Activated naive CD4-positive, alpha-beta T cell treated with anti-CD3 and anti-CD28 coated beads, Interleukin-2, amount 50 U/mL, for 72 hours (primary cell): ENCODE measurements around the gene UPK2. TPM values are rescaled to one million over a fixed set of nuclear protein-coding genes. Genes with fewer than 3 reads are reported as not detected.
A peak's percentile ranks its signal among the peaks of the same experiment; 100 is the strongest.

ENCODE experiments used
- ATAC-seq, 2 donors: fragments of 150-1000 bp; cut with Tn5 transposase; 2 replicates each; pipeline ENCODE4 v1.10.0; 2021; ENCODE audit warnings: mild to moderate bottlenecking in 2 of 2, moderate library complexity in 2 of 2
- DNase-seq, 2 donors: peaks; one replicate each; pipeline ENCODE4 v3.0.0; 2021 to 2022; ENCODE audit warnings: low spot score in 2 of 2
- H3K27ac Mint-ChIP-seq, 2 donors: one replicate each; pipeline ENCODE4 v1.8.0; 2022; ENCODE audit warnings: mild to moderate bottlenecking in 2 of 2, mixed read lengths in 2 of 2
- H3K36me3 Mint-ChIP-seq, 2 donors: one replicate each; pipeline ENCODE4 v1.8.0; 2022; ENCODE audit warnings: mixed read lengths in 2 of 2
- H3K9me3 Mint-ChIP-seq, 2 donors: one replicate each; pipeline ENCODE4 v1.8.0; 2022; ENCODE audit warnings: mixed read lengths in 2 of 2
- total RNA-seq, 2 donors: library from RNA; stranded (reverse); gene quantifications; one replicate each; pipeline ENCODE4 v1.2.3, GENCODE V29; 2022

Gene UPK2
- total RNA-seq, 2 donors from 2014 or later, result 0.80 to 2.0 TPM

DNA sequence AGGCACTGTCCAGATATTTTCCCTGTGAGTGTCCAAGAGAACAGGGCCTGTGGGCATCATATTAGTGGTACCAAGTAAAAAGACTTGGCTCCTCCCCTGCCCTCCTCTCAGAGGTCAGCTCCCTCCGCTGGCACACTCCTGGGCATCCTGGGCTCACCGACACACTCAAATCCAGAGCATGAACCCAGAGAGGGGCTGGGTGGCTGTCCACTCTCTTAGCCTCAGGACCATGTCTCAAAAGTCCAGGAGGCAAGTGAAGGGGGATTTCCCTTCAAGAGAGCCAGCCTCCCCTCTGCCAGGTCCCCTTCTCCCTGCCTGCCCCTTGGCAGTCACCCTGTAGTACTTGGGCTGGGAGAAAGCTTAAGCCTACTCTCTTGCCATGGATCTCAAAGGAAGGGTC, 40.7 kb upstream of the UPK2 start:
- Mint-ChIP-seq H3K36me3 (no peaks in the 10 kb centered on the region), H3K27ac (peak overlapping the region; percentile 94 to 96), H3K9me3 (no peaks in the 10 kb centered on the region)
- no peak for ATAC-seq
- DNase-seq, result no peak

DNA sequence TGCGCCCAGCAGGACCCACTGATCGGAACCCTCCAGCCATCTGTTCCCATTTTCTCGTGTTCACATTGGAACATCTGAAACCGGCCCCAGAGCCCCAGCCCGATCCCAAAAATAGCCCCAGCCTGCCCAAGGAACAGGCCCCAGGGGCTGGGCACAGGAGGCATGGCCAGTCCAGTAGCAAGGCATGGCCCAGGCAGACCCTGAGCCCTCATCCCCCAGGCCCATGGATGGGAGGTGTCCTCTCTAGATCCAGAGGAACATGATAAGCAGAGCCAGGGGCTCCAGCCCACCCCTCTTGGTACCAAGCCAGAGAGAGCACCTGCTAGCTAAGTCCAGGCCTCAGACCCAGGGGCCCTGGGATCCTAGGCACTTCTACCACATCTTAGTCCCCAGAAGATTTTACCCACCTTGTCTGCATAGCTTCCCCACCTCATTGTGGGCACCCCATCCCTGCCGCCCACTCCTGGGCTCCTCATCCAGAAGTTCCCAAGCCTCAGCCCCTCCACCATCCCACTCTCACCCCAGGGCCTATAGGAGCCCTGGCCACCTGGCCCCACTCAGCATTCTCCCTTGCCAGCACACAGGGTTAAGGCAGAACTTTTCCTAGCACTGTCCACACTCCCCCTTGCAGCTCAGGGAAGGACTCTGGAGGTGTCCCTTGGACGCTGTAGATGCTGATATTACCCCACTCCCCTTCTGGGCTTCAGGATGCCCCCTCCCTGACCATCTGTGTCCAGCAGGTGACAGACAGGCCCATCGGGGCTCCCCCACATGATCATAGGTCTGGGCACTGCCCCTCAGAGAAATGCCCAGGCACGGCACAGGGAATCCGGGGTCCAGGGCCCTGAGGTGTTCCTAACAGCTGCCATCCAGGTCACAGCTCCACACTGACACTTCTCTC, 39.9 kb upstream of the UPK2 start:
- no peak for DNase-seq
- no peaks in the 10 kb centered on the region for H3K9me3 Mint-ChIP-seq
- ATAC-seq, result no peak
- peak overlapping the region; percentile 94 to 96 for H3K27ac Mint-ChIP-seq
- no peaks in the 10 kb centered on the region for H3K36me3 Mint-ChIP-seq

DNA sequence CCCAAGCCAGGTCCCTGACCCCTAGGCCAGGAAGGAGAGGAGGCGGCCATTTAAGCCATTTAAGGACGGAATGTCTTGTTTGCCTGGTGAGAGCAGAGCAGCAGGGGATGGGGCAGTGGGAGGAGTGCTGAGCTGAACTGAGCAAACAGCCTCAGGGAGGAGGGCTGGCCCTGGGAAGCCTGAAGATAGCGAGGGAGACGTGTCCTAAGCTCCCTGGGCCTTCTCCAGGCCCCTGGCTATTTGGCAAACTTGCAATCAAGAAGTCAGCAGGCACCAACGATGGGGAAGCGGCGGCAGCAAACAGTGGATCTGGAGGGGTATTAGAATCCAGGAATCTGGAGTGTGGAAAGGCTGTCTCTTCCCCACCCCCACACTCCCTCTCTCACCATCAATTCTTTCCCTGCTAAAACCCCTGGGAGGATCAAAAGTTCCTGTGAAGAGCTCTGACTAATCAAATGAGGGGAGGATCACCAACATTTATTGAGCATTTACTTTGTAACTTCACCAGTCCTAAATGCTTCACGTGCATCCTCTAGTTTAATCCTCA, 39.2 kb upstream of the UPK2 start:
- Mint-ChIP-seq H3K9me3 (no peaks in the 10 kb centered on the region), H3K27ac (peak overlapping the region; percentile 94 to 95), H3K36me3 (no peaks in the 10 kb centered on the region)
- ATAC-seq (no peak), DNase-seq (no peak)

DNA sequence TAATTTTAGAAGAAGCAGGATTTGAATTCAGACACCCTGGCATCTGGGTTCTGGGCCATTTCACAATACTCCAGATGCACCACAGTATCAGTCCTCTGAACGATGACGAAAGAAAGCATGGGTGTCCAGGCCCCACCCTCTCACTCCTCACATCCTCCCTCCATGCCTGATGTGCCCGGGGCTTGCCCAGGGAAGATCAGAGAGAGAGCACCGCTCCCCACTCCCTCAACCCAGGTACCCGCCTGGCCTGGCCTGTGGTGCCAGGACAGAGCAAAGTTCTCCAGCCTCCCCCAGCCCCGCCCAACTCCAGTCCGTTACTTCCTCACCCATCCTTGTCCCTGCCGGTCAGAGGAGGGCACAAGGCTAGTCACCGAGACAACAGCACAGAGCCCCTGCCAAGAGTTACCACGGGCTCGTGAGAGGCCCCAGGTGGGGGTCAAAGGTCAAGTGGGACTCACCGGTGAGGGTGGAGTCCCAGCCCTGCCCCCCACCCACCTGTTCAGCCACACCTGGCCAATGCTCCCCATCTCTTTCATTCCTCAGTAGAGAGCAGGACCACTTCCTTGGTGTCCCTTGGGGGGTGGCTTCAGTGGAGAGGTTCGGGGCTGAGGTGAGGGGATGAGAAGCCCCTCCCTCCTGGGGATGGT, 38.5 kb upstream of the UPK2 start:
- H3K9me3 Mint-ChIP-seq, result no peaks in the 10 kb centered on the region
- ATAC-seq (peak; percentile 46 to 52), DNase-seq (no peak)
- H3K36me3 Mint-ChIP-seq, result no peaks in the 10 kb centered on the region
- peak overlapping the region; percentile 94 to 95 for H3K27ac Mint-ChIP-seq

DNA sequence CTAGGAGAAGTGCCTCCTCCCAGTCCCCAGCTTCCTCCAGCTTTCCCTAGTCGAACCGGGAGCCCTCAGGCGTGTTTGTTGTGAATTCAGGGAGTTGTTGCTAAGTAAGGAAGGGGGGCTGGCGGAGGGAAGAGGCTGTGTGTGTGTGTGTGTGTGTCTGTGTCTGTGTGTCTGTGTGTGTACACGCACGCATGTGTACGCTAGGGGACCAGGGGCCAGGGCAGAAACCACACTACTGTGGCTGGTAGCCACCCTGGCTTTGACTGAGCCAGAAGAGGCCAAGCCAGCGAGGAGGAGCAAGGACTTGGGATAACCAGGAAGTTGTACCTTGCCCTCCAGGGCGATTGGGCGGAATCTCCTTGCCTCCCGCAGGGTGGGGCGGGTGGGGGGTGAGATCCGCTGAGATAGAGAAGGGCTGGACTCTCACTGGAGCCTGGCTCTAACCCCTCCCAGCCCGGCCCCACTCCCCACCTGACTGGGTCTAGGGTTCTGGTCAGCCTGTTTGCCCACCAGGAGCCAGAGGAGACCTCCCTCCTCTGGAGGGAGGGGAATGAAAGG, 37.9 kb upstream of the UPK2 start:
- Mint-ChIP-seq H3K9me3 (no peaks in the 10 kb centered on the region), H3K36me3 (no peaks in the 10 kb centered on the region), H3K27ac (peak overlapping the region; percentile 94 to 95)
- DNase-seq (no peak), ATAC-seq (peak; percentile 8 to 18)

DNA sequence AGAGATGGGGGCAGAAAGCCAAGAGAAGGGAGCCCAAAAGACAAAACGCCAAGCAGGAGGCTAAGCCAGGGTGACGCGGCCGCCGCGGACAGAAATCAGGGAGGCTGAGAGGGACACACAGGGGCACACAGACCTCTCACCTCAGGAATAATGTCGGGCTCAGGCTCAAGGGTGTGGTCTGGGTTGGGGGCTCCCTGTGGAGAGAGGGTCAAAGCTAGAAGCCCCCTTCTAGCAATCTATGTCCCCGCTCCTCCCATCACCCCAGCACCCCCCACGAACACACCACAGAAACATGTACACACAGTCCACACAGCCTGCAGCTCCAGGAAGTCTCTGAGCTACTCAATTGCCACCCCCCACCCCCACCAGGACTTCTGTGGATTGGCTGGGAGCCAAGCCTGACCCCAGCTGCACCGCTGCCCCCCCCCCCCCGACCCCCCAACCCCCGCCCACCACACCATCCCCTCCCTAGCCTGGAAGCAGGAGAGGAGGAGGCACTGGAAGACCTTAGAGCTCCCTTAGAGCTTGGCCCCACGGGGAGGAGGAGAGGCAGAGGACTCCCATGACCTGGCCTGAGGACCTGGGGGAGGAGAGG, 37.3 kb upstream of the UPK2 start:
- Mint-ChIP-seq H3K36me3 (peaks cover 0 to 3% of the 10 kb centered on the region in 2 donors), H3K27ac (peak overlapping the region; percentile 84 to 94), H3K9me3 (no peaks in the 10 kb centered on the region)
- DNase-seq, result no peak
- no peak for ATAC-seq

DNA sequence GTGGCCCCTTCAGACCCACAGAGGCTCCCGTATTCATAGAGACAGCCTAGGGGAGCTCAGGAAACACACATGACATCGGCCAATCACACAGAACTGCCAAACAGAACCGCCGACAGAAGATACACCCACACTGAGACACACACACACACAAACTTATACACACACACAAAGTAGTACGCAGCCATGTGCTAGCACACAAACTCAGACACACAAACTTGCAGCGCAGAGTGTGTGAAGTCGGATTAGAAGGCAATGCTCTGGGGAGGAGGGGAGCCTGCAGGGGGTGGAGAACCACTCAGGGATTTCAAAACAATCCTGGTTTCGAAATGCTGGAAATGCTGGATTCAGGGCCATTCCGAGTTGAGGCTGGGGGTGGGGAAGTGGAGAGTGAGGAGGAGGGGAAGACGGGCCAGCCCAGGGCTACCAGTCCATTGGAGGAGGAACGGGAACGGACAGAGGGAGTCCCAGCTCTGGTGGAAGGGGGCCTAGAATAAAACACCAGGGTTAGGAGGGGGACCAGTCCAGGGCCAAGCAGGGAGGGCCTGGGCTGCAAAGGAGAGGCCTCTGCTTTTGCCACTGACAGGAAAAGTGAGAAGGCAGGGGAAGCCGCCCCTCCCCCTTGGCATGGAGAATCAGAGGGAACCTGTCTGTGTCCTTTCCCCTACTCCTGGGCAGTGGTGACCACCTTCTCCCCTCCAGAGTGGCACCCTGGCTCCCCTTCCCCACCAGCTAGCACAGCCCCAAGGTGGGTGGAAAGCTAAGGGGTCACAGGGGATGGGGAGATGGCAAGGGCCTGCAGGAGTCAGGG, 34.8 kb upstream of the UPK2 start:
- ATAC-seq, result no peak
- H3K9me3 Mint-ChIP-seq, result no peaks in the 10 kb centered on the region
- no peak for DNase-seq
- peak overlapping the region; percentile 84 to 94 for H3K27ac Mint-ChIP-seq
- H3K36me3 Mint-ChIP-seq, result peaks cover 9 to 13% of the 10 kb centered on the region in 2 donors

DNA sequence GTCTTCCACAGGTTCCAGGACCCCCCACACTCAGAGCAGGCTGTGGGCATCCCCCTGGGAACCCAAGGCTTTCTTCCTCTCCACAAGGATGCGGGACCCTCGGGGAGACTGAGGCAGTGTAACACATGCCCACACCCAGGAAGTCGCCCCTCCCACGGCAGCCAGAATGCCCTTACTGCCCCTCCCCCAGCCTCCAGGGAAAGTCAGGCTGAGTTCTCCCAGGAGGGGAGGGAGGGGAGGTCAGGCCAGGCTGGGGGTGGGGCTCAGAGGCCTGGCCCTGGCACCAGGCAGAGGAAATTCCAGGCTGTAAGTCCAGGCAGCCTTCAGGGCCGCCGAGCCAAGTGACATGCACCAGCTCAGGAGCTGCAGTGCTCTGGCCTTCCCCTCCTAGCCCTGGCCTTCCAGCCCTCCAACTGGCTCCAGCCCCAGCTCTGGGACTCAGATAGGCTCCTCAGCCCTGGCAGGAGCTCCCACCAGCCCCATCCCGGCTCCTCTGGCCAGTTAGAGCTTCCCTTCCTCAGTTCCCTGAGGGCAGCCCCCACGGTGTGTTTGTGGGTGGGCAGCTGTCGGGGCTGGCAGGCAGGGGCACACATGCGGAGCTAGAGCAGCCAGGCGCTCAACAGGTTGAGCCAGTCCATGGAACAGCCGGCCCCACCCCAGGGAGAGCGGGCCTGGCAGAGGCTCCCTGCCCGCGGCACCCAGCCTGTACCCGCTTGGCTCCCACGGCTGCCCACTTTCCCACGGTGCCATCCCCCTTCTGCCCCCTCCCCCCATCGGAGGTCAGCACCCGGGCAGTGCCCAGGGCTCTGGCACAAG, 34.0 kb upstream of the UPK2 start:
- H3K9me3 Mint-ChIP-seq, result no peaks in the 10 kb centered on the region

DNA sequence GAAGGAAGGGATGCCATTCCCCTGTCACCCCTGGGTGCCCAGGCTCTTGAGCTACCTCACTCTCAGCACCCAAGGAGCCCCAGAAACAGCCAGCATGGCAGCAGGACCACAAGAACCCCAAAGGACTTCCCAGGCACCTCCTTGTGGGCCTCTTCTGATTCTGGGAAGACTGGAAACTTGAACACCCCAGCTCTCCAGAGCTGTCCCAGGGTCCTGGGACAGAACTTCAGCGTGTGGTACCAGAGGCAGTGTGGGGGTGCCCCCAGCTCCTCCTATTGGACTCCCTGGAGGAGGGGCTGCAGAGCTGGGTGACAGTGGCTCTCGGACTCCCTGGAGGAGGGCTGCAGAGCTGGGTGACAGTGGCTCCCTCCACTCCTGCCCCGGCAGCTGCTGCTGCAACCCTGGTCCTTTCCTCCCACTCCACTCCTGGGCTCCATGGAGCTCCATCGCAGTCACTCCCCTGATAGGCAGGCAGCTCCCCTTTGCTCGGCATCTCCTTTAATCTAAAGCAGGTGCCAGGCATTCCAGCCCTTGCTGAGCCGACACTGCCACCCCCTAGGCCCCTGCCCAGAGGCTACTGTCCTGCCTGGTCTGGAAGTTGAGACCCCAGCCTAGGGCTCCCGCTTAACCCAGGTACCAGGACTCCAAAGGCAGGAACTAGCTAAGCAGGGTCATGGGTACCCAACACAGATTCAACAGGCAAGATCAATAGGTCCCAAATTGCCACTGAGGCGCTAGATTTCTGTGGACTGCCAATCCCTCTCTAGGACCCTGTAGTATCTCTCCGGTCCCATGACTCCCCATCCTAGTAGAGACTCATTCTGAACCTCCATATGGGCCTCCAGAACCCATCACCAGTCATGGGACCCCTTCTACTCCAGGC, 33.1 kb upstream of the UPK2 start:
- DNase-seq (no peak), ATAC-seq (no peak)
- peak overlapping the region; percentile 63 to 78 for H3K27ac Mint-ChIP-seq
- peaks cover 9 to 13% of the 10 kb centered on the region in 2 donors for H3K36me3 Mint-ChIP-seq
- no peaks in the 10 kb centered on the region for H3K9me3 Mint-ChIP-seq

More for the DNA sequence above, 34.0 kb upstream of the UPK2 start:
- ATAC-seq (no peak), DNase-seq (no peak)
- Mint-ChIP-seq H3K36me3 (peaks cover 9 to 13% of the 10 kb centered on the region in 2 donors), H3K27ac (peak overlapping the region in 1 of 2 donors; percentile 94)

DNA sequence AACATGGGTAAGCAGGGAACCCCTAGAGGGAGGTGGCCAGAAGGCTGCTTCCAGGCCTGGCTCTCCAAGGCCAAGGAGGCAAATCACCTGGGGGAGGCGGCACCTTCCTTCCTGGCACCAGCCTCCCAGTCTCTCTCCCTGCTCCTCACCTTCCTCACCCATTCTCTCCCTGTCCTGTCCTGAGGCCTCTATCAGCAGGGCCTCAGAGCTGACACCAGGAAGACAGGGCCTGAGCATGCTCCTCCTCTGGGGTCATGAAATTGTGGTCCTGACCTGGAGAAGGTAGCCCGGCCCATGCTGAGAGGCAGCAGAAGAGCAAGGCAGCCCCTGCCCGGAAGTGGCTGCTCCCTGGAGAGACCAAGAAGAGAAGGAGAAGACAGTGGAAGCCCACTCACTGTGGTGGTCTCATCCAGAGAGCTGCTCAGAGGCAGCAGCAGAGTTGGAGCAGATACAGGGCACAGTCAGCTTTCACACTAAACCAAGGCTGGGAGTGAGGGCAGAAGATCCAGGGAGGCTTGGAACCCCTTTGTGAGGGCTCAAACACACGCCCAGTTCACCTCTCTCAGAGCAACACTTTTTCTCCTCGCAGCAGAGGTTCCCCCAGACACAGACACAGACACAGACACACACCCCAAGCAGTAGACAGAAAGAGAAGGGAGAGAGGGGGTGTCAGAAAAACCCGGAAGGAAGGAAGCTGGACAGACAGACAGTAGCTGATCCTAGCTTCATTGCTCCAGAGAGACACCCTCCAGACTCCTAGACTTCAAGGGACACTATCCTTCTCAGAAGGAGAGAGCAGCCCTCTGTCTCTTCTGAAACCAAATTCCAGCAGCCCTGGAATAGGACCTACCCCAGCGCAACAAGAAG, 32.1 kb upstream of the UPK2 start:
- no peak for ATAC-seq
- Mint-ChIP-seq H3K36me3 (peaks cover 9 to 13% of the 10 kb centered on the region in 2 donors), H3K27ac (peak overlapping the region; percentile 63 to 78), H3K9me3 (no peaks in the 10 kb centered on the region)
- DNase-seq, result no peak

DNA sequence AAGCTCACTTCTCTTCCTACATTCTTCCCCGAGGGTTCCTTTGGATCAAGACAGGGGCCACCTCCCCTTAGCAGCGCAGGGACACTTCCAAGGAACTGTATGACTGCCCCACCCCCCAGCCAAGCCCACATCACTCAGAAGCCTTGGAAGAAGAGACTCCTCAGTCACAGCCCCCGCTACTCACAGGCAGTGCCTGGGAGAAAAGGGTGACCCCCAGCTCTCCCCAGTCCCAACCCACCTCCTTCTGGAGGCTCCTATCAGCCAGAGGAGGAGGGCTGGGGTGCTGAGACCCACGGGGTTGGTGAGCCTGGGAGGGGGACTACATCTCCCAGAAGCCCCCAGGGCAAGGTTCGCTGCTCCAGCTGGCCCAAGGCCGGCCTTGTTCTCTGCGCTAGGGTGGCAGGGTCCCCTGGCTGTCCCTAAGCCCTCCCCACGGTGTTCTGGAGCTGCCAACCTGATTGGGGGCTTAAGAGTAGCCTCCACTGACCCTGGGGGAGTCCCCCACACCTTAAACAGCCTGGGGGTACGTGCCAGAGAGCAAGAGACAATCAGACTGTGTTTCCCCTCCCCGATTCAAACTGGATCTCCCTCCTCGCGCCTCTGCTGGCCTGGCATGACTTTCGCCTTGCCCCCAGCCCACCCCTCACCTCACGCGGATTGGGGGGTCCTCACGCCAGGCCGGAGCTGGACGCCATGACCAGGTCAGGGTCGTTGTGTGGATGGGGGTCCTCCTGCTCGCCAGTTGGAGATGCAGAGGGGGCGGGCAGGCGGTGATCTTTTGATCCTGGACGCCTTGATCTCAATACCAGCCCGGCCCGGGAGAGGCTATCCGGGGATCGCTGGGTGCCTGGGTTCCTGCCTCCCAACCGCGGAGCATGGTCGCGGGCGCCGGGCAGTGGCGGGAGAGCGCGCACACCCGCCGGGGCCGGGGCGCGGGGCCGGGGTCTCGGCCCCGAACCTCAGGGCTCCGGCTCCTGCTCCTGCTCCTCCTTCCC, 31.2 kb upstream of the UPK2 start:
- ATAC-seq (peak in 1 of 2 donors; percentile 17), DNase-seq (no peak)
- Mint-ChIP-seq H3K36me3 (peaks cover 9 to 13% of the 10 kb centered on the region in 2 donors), H3K27ac (peak overlapping the region; percentile 63 to 88), H3K9me3 (no peaks in the 10 kb centered on the region)

DNA sequence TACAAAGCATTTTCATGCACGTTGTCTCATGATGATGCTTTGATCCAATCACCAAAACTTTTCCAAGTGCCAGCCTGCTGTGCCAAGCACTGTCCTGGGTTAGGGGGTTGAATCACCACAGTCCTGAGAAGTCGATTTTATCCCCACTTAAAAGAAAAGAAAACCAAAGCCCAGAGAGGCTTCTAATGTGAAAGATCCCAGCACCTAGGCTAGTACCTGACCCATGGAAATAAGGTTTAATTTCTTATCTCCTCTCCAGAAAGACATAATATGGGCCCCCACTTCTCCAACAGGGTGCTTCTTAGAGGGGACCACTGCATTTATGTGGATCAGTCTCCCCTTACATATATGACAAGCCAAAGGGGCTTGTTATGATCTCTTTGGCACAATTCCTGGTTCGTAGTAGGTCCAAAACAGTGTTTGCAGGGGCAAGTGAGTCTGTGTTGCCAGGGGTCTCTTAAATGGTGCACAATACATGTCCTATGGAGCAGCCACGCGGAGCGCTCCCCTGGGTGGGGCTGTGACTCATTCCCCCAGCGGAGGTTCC, 28.5 kb upstream of the UPK2 start:
- no peaks in the 10 kb centered on the region for H3K9me3 Mint-ChIP-seq
- DNase-seq (peak in 1 of 2 donors; percentile 4), ATAC-seq (no peak)
- peak overlapping the region; percentile 88 to 96 for H3K27ac Mint-ChIP-seq
- peaks cover 9 to 13% of the 10 kb centered on the region in 2 donors for H3K36me3 Mint-ChIP-seq
